ENCODE data around the gene P2RY1. TPM values are rescaled to one million over a fixed set of nuclear protein-coding genes. Genes with fewer than 3 reads are reported as not detected.
A peak's percentile ranks its signal among the peaks of the same experiment; 100 is the strongest.

P2RY1 gene
- total RNA-seq, 1 donor from 2014 or later: 0.36 TPM

- peaks cover 2% of the 10 kb centered on the region for H3K27me3 Mint-ChIP-seq (ENCODE audit: insufficient read depth)
- DNase-seq (ENCODE audit: low spot score): no peak
- no peaks in the 10 kb centered on the region for H3K36me3 Mint-ChIP-seq (ENCODE audit: low read depth)
- H3K9me3 Mint-ChIP-seq: no peaks in the 10 kb centered on the region
- H3K4me3 Mint-ChIP-seq: no peak overlapping the region
- intact Hi-C loops (cut with micrococcal nuclease): no loop called here
- no peak overlapping the region for H3K27ac Mint-ChIP-seq
- no peaks in the 10 kb centered on the region for H3K4me1 Mint-ChIP-seq (ENCODE audit: low read depth)
These were observed 8.5 kb upstream of the P2RY1 start for GRCh38 chr3:152826476-152826875.

- intact Hi-C loops (cut with micrococcal nuclease): no loop called here
- Mint-ChIP-seq H3K27me3 (ENCODE audit: insufficient read depth) (peaks cover 2% of the 10 kb centered on the region), H3K9me3 (no peaks in the 10 kb centered on the region), H3K27ac (no peak overlapping the region), H3K4me1 (ENCODE audit: low read depth) (no peaks in the 10 kb centered on the region), H3K36me3 (ENCODE audit: low read depth) (no peaks in the 10 kb centered on the region), H3K4me3 (no peak overlapping the region)
- no peak for DNase-seq (ENCODE audit: low spot score)
These were observed 7.6 kb upstream of the P2RY1 start for GRCh38 chr3:152827313-152827712.

- Mint-ChIP-seq H3K4me1 (ENCODE audit: low read depth) (no peaks in the 10 kb centered on the region), H3K27ac (no peak overlapping the region), H3K4me3 (no peak overlapping the region), H3K36me3 (ENCODE audit: low read depth) (no peaks in the 10 kb centered on the region), H3K27me3 (ENCODE audit: insufficient read depth) (peaks cover 6% of the 10 kb centered on the region), H3K9me3 (no peaks in the 10 kb centered on the region)
- intact Hi-C loops (cut with micrococcal nuclease): no loop called here
- DNase-seq (ENCODE audit: low spot score): no peak
These were observed 6.7 kb upstream of the P2RY1 start for GRCh38 chr3:152828075-152828840.

GRCh38 chr3:152830245-152830644, 4.7 kb upstream of the P2RY1 start:
- Mint-ChIP-seq H3K27me3 (ENCODE audit: insufficient read depth) (peaks cover 20% of the 10 kb centered on the region), H3K36me3 (ENCODE audit: low read depth) (no peaks in the 10 kb centered on the region), H3K4me3 (no peak overlapping the region), H3K27ac (no peak overlapping the region), H3K4me1 (ENCODE audit: low read depth) (peaks cover 9% of the 10 kb centered on the region), H3K9me3 (no peaks in the 10 kb centered on the region)
- intact Hi-C loops (cut with micrococcal nuclease): no loop called here
- no peak for DNase-seq (ENCODE audit: low spot score)

GRCh38 chr3:152832046-152832445, 2.9 kb upstream of the P2RY1 start:
- intact Hi-C loops (cut with micrococcal nuclease): no loop called here
- Mint-ChIP-seq H3K27me3 (ENCODE audit: insufficient read depth) (peaks cover 36% of the 10 kb centered on the region), H3K9me3 (no peaks in the 10 kb centered on the region), H3K36me3 (ENCODE audit: low read depth) (no peaks in the 10 kb centered on the region), H3K4me3 (no peak overlapping the region), H3K4me1 (ENCODE audit: low read depth) (peaks cover 15% of the 10 kb centered on the region), H3K27ac (no peak overlapping the region)
- no peak for DNase-seq (ENCODE audit: low spot score)

- Mint-ChIP-seq H3K27ac (no peak overlapping the region), H3K4me3 (no peak overlapping the region), H3K36me3 (ENCODE audit: low read depth) (no peaks in the 10 kb centered on the region), H3K9me3 (no peaks in the 10 kb centered on the region), H3K27me3 (ENCODE audit: insufficient read depth) (peaks cover 46% of the 10 kb centered on the region), H3K4me1 (ENCODE audit: low read depth) (peaks cover 15% of the 10 kb centered on the region)
- no peak for DNase-seq (ENCODE audit: low spot score)
- intact Hi-C loops (cut with micrococcal nuclease): no loop called here
These were observed 1.8 kb upstream of the P2RY1 start for GRCh38 chr3:152833089-152833488.

- Mint-ChIP-seq H3K9me3 (no peaks in the 10 kb centered on the region), H3K4me1 (ENCODE audit: low read depth) (peaks cover 15% of the 10 kb centered on the region), H3K27ac (peak overlapping the region; percentile 40), H3K4me3 (peak overlapping the region; percentile 84), H3K36me3 (ENCODE audit: low read depth) (no peaks in the 10 kb centered on the region), H3K27me3 (ENCODE audit: insufficient read depth) (peaks cover 47% of the 10 kb centered on the region)
- intact Hi-C loops (cut with micrococcal nuclease): no loop called here
- no peak for DNase-seq (ENCODE audit: low spot score)
These were observed 648 bp upstream of the P2RY1 start for GRCh38 chr3:152834191-152834775.

- intact Hi-C loops (cut with micrococcal nuclease): no loop called here
- Mint-ChIP-seq H3K36me3 (ENCODE audit: low read depth) (no peaks in the 10 kb centered on the region), H3K4me3 (peak overlapping the region; percentile 57), H3K27me3 (ENCODE audit: insufficient read depth) (peaks cover 45% of the 10 kb centered on the region), H3K4me1 (ENCODE audit: low read depth) (peaks cover 15% of the 10 kb centered on the region), H3K9me3 (no peaks in the 10 kb centered on the region), H3K27ac (peak overlapping the region; percentile 6)
- DNase-seq (ENCODE audit: low spot score): no peak
These were observed 721 bp downstream of the P2RY1 start for GRCh38 chr3:152835601-152836102.

- Mint-ChIP-seq H3K27ac (no peak overlapping the region), H3K4me3 (peak overlapping the region; percentile 57), H3K36me3 (ENCODE audit: low read depth) (no peaks in the 10 kb centered on the region), H3K27me3 (ENCODE audit: insufficient read depth) (peaks cover 45% of the 10 kb centered on the region), H3K9me3 (no peaks in the 10 kb centered on the region), H3K4me1 (ENCODE audit: low read depth) (peaks cover 15% of the 10 kb centered on the region)
- no peak for DNase-seq (ENCODE audit: low spot score)
- intact Hi-C loops (cut with micrococcal nuclease): no loop called here
These were observed 1.3 kb downstream of the P2RY1 start for GRCh38 chr3:152836269-152836668.

- no peak for DNase-seq (ENCODE audit: low spot score)
- Mint-ChIP-seq H3K4me1 (ENCODE audit: low read depth) (peaks cover 9% of the 10 kb centered on the region), H3K27ac (no peak overlapping the region), H3K9me3 (no peaks in the 10 kb centered on the region), H3K27me3 (ENCODE audit: insufficient read depth) (peaks cover 32% of the 10 kb centered on the region), H3K4me3 (no peak overlapping the region), H3K36me3 (ENCODE audit: low read depth) (no peaks in the 10 kb centered on the region)
- intact Hi-C loops (cut with micrococcal nuclease): no loop called here
These were observed 4.6 kb downstream of the P2RY1 start for GRCh38 chr3:152839511-152839910.

- intact Hi-C loops (cut with micrococcal nuclease): no loop called here
- H3K27ac Mint-ChIP-seq: no peak overlapping the region
- H3K27me3 Mint-ChIP-seq (ENCODE audit: insufficient read depth): peaks cover 20% of the 10 kb centered on the region
- no peak for DNase-seq (ENCODE audit: low spot score)
- H3K36me3 Mint-ChIP-seq (ENCODE audit: low read depth): no peaks in the 10 kb centered on the region
- H3K4me1 Mint-ChIP-seq (ENCODE audit: low read depth): peaks cover under 1% of the 10 kb centered on the region
- H3K9me3 Mint-ChIP-seq: no peaks in the 10 kb centered on the region
- H3K4me3 Mint-ChIP-seq: no peak overlapping the region
These were observed 6.2 kb downstream of the P2RY1 start for GRCh38 chr3:152841131-152841530.

GRCh38 chr3:152842413-152842812, 7.5 kb downstream of the P2RY1 start:
- H3K36me3 Mint-ChIP-seq (ENCODE audit: low read depth): no peaks in the 10 kb centered on the region
- no peak overlapping the region for H3K27ac Mint-ChIP-seq
- no peaks in the 10 kb centered on the region for H3K9me3 Mint-ChIP-seq
- no peak for DNase-seq (ENCODE audit: low spot score)
- intact Hi-C loops (cut with micrococcal nuclease): no loop called here
- no peaks in the 10 kb centered on the region for H3K4me1 Mint-ChIP-seq (ENCODE audit: low read depth)
- H3K27me3 Mint-ChIP-seq (ENCODE audit: insufficient read depth): peaks cover 8% of the 10 kb centered on the region
- H3K4me3 Mint-ChIP-seq: no peak overlapping the region

- H3K9me3 Mint-ChIP-seq: no peaks in the 10 kb centered on the region
- intact Hi-C loops (cut with micrococcal nuclease): no loop called here
- no peaks in the 10 kb centered on the region for H3K27me3 Mint-ChIP-seq (ENCODE audit: insufficient read depth)
- H3K36me3 Mint-ChIP-seq (ENCODE audit: low read depth): no peaks in the 10 kb centered on the region
- no peaks in the 10 kb centered on the region for H3K4me1 Mint-ChIP-seq (ENCODE audit: low read depth)
- no peak for DNase-seq (ENCODE audit: low spot score)
- no peak overlapping the region for H3K27ac Mint-ChIP-seq
- no peak overlapping the region for H3K4me3 Mint-ChIP-seq
These were observed 9.0 kb downstream of the P2RY1 start for GRCh38 chr3:152843955-152844354.
